Naive B cell (primary cell): ENCODE data around the gene AK5. TPM values are rescaled to one million over a fixed set of nuclear protein-coding genes. Genes with fewer than 3 reads are reported as not detected.
A peak's percentile ranks its signal among the peaks of the same experiment; 100 is the strongest.

ENCODE experiments used
- ATAC-seq, 2 donors: fragments of 150-1000 bp; cut with Tn5 transposase; 2 replicates each; pipeline ENCODE4 v1.10.0; 2021; ENCODE audit warnings: low read depth in 2 of 2, mild to moderate bottlenecking in 2 of 2, moderate library complexity in 2 of 2
- DNase-seq: peaks from one replicate; pipeline ENCODE4 v3.0.0; 2022
- H3K27ac Mint-ChIP-seq, 6 donors: one replicate each; pipeline ENCODE4 v1.8.0; 2020 to 2022; ENCODE audit warnings: mild to moderate bottlenecking in 6 of 6, mixed read lengths in 6 of 6, moderate library complexity in 5 of 6, inconsistent platforms in 2 of 6
- H3K27me3 Mint-ChIP-seq, 3 donors: one replicate each; pipeline ENCODE4 v1.8.0; 2021 to 2022; ENCODE audit warnings: mixed read lengths in 3 of 3, mild to moderate bottlenecking in 1 of 3
- H3K36me3 Mint-ChIP-seq, 2 donors: one replicate each; pipeline ENCODE4 v1.8.0; 2020 to 2022; ENCODE audit warnings: mixed read lengths in 2 of 2, inconsistent platforms in 1 of 2, mild to moderate bottlenecking in 1 of 2
- H3K4me1 Mint-ChIP-seq, 3 donors: one replicate each; pipeline ENCODE4 v1.8.0; 2020 to 2022; ENCODE audit warnings: mixed read lengths in 3 of 3, inconsistent platforms in 1 of 3, mild to moderate bottlenecking in 1 of 3, moderate library complexity in 1 of 3
- H3K4me3 Mint-ChIP-seq, 8 donors: one replicate each; pipeline ENCODE4 v1.8.0; 2020 to 2022; ENCODE audit warnings: mild to moderate bottlenecking in 8 of 8, mixed read lengths in 8 of 8, moderate library complexity in 8 of 8, inconsistent platforms in 2 of 8
- H3K9me3 Mint-ChIP-seq, 7 donors: one replicate each; pipeline ENCODE4 v1.8.0; 2020 to 2022; ENCODE audit warnings: mixed read lengths in 7 of 7, mild to moderate bottlenecking in 5 of 7, inconsistent platforms in 2 of 7, moderate library complexity in 1 of 7
- polyA plus RNA-seq, 6 donors: library from polyadenylated mRNA; unstranded; fragments of 300-500 nt; fragmentation: Illumina TruSeq; gene quantifications; one replicate each; pipeline ENCODE4 v1.2.3, GENCODE V29; 2021; ENCODE audit warnings: low read depth in 6 of 6

Gene AK5
- 1 to 10 TPM in 1 of 6 donors, under 1 TPM in 4, not detected in 1; 0.21 to 1.0 (median 0.36) TPM for polyA plus RNA-seq

DNA sequence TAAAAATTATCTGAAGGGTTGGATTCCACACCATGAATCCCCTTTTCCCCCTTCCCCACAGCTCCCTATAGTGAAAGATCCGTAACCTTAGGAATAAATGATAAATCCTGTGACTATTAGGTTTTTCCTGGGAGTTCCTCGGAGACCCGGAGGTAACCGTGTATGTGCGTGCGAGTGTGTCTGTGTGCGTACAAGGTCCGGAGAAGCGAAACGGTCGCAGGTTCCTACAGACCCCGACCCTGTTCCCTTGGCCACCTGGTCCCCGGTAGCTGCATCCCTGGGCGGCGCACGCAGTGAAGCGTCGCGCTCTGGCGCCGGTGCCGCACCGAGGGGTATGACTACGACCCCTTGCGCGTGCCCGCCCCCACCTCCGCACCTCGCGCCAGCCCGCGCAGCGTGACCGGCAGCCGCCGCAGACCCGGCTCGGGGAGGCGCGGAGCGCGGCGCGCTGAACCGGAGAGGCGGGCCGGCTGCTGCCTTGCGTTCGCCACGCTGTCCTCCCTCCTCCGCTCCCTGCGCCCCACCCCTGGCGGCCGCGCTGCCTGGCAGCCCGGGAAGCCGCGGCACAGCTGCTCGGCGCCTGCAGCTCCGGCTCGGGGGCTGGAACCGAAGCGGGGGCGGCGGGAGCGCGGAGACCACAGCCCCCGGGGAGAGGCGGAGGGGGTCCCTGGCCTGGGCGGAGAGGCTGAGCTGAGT, at the start of gene AK5:
AK5 (plus strand) TSS at position 529 of the 696 bp plus-strand sequence. CDS start 295 bp downstream, outside the sequence.
- ATAC-seq (peak; percentile 50 to 59), DNase-seq (peak; percentile 28)
- Mint-ChIP-seq H3K4me3 (peak within 1 kb of the TSS; percentile 56 to 87 (median 76)), H3K9me3 (peaks cover 0 to 5% (median 0%) of the 10 kb centered on the region in 7 donors), H3K27ac (peak within 1 kb of the TSS in 4 of 6 donors; percentile 20 to 57 (median 42)), H3K36me3 (no peaks in the 10 kb centered on the region), H3K4me1 (peaks cover 25 to 35% (median 34%) of the 10 kb centered on the region in 3 donors), H3K27me3 (peaks cover 54 to 70% (median 56%) of the 10 kb centered on the region in 3 donors)

DNA sequence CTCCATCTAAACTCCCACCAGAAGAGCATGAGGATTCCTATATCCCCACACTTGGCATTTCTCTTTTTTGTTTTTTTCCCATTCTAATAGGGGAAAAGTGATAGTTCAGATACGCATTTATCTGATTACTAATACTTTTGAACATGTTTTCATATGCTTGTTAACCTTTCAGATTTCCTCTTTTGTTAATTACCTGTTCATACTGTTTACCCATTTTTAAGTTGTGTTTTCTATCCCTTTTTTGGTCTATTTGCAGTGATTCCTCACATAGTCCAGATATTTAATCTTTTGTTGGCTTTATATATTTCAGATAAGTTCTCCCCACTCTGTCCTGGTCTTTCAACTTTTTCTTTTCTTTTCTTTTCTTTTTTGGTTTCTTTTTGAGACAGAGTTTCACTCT, 49.0 kb upstream of the AK5 start:
- H3K27me3 Mint-ChIP-seq, result peaks cover 0 to 5% (median 0%) of the 10 kb centered on the region in 3 donors
- peaks cover 0 to 9% of the 10 kb centered on the region in 2 donors for H3K36me3 Mint-ChIP-seq
- no peak overlapping the region for H3K4me3 Mint-ChIP-seq
- H3K4me1 Mint-ChIP-seq, result no peaks in the 10 kb centered on the region
- ATAC-seq, result no peak
- H3K9me3 Mint-ChIP-seq, result peaks cover 0 to 24% (median 10%) of the 10 kb centered on the region in 7 donors
- no peak for DNase-seq
- H3K27ac Mint-ChIP-seq, result no peak overlapping the region

DNA sequence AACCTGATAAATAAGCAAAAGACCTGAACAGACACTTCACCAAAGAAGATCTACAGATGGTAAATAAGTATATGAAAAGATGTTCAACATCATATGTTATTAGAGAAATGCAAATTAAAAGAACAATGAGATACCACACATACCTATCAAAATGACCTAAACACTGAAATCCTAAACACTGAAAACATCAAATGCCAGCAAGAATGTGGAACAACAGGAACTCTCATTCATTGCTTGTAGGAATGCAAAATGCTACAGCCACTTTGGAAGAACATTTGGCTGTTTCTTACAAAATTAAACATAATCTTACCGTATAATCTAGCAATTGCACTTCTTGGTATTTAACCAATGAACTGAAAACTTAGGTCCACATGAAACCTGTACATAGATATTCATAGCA, 47.7 kb upstream of the AK5 start:
- no peak overlapping the region for H3K27ac Mint-ChIP-seq
- peaks cover 0 to 24% (median 10%) of the 10 kb centered on the region in 7 donors for H3K9me3 Mint-ChIP-seq
- H3K36me3 Mint-ChIP-seq, result peaks cover 0 to 9% of the 10 kb centered on the region in 2 donors
- ATAC-seq (no peak), DNase-seq (no peak)
- H3K4me1 Mint-ChIP-seq, result peaks cover 0 to 5% (median 0%) of the 10 kb centered on the region in 3 donors
- H3K27me3 Mint-ChIP-seq, result peaks cover 0 to 5% (median 0%) of the 10 kb centered on the region in 3 donors
- no peak overlapping the region for H3K4me3 Mint-ChIP-seq

GRCh38 chr1:77234943-77235342, 46.9 kb upstream of the AK5 start:
- Mint-ChIP-seq H3K4me1 (peaks cover 0 to 5% (median 0%) of the 10 kb centered on the region in 3 donors), H3K9me3 (peaks cover 0 to 24% (median 10%) of the 10 kb centered on the region in 7 donors)
- DNase-seq, result no peak

DNA sequence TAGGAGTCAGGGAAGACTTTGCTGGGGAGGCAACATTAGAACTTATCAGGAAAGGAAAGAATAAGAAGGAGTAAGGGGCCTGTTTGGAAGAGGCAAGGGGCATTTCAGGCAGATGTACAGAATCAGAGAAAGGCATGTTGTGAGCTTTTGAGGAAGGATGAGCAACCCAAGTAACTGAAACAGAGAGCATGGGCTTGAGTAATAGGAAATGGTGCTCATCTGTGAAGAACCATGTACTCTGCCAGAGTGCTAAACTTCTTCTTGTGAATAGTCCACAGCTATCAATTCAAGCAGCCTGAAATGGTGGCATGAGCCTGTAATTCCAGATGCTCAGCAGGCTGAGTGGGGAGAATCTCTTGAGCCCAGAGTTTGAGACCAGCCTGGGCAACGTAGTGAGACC, 43.4 kb upstream of the AK5 start:
- ATAC-seq, result no peak
- Mint-ChIP-seq H3K27ac (peak overlapping the region in 1 of 6 donors; percentile 54), H3K9me3 (peaks cover 0 to 12% (median 5%) of the 10 kb centered on the region in 7 donors), H3K27me3 (peaks cover 0 to 5% (median 0%) of the 10 kb centered on the region in 3 donors), H3K4me3 (no peak overlapping the region), H3K36me3 (peaks cover 0 to 7% of the 10 kb centered on the region in 2 donors), H3K4me1 (peaks cover 0 to 5% (median 0%) of the 10 kb centered on the region in 3 donors)
- DNase-seq, result no peak

More at GRCh38 chr1:77234943-77235342, 46.9 kb upstream of the AK5 start:
- H3K27ac Mint-ChIP-seq, result no peak overlapping the region
- no peak overlapping the region for H3K4me3 Mint-ChIP-seq
- peaks cover 0 to 9% of the 10 kb centered on the region in 2 donors for H3K36me3 Mint-ChIP-seq
- ATAC-seq, result no peak
- peaks cover 0 to 5% (median 5%) of the 10 kb centered on the region in 3 donors for H3K27me3 Mint-ChIP-seq

DNA sequence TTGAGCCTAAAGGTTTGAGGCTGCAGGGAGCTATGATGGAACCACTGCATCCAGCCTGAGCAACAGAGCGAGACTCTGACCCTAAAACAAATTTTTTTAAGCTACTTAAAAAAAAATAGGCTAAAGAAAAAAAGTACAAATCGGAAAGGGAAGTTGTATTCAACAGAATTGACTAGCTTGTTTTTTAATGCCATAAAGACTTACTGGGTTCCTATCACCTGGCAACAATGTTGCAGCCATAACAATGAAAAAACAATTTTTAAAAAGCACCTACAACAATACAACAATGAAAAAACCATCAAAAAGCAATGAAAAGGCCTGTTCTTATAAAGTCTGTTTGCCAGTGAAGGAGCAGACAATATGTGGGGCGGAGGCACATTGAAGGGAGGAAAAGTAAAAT, 42.5 kb upstream of the AK5 start:
- peak overlapping the region in 2 of 6 donors; percentile 15 to 52 for H3K27ac Mint-ChIP-seq

GRCh38 chr1:77245830-77246229, 36.0 kb upstream of the AK5 start:
- H3K9me3 Mint-ChIP-seq, result peaks cover 12 to 52% (median 35%) of the 10 kb centered on the region in 7 donors
- ATAC-seq (no peak), DNase-seq (no peak)

More for the DNA sequence above, 42.5 kb upstream of the AK5 start:
- DNase-seq (no peak), ATAC-seq (no peak)
- no peak overlapping the region for H3K4me3 Mint-ChIP-seq
- peaks cover 0 to 5% (median 0%) of the 10 kb centered on the region in 3 donors for H3K4me1 Mint-ChIP-seq
- peaks cover 0 to 8% of the 10 kb centered on the region in 2 donors for H3K36me3 Mint-ChIP-seq
- peaks cover 0 to 10% (median 5%) of the 10 kb centered on the region in 7 donors for H3K9me3 Mint-ChIP-seq
- peaks cover 0 to 5% (median 0%) of the 10 kb centered on the region in 3 donors for H3K27me3 Mint-ChIP-seq

GRCh38 chr1:77250126-77250525, 31.7 kb upstream of the AK5 start:
- Mint-ChIP-seq H3K36me3 (peaks cover 9 to 41% of the 10 kb centered on the region in 2 donors), H3K27me3 (no peaks in the 10 kb centered on the region), H3K4me3 (no peak overlapping the region), H3K27ac (no peak overlapping the region), H3K4me1 (peaks cover 0 to 10% (median 0%) of the 10 kb centered on the region in 3 donors), H3K9me3 (peaks cover 18 to 92% (median 48%) of the 10 kb centered on the region in 7 donors)
- no peak for ATAC-seq
- no peak for DNase-seq

More at GRCh38 chr1:77245830-77246229, 36.0 kb upstream of the AK5 start:
- Mint-ChIP-seq H3K36me3 (peaks cover 9 to 30% of the 10 kb centered on the region in 2 donors), H3K27ac (peak overlapping the region in 1 of 6 donors; percentile 28), H3K27me3 (no peaks in the 10 kb centered on the region), H3K4me3 (no peak overlapping the region), H3K4me1 (peaks cover 0 to 10% (median 0%) of the 10 kb centered on the region in 3 donors)

DNA sequence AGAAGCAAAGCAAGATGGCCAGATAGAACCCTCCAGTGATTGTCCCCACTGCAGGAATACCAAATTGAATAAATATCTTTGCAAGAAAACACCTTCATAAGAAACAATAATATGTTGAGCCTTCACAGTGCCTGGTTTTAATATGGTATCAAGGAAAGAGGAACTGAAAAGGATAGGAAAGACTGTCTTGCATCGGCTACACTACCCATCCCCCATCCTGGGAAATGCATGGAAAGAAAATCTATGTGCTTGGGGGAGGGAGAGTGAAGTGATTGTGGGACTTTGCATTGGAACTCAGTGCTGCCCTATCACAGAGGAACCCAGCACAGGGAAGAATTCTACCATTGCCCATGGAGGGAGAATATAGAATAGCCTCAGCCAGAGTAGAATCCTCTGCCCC, 28.6 kb upstream of the AK5 start:
- no peak for DNase-seq
- H3K27me3 Mint-ChIP-seq, result no peaks in the 10 kb centered on the region
- ATAC-seq, result no peak
- no peak overlapping the region for H3K4me3 Mint-ChIP-seq
- peaks cover 20 to 85% (median 53%) of the 10 kb centered on the region in 7 donors for H3K9me3 Mint-ChIP-seq
- peaks cover 4 to 34% of the 10 kb centered on the region in 2 donors for H3K36me3 Mint-ChIP-seq
- H3K27ac Mint-ChIP-seq, result no peak overlapping the region
- peaks cover 0 to 10% (median 0%) of the 10 kb centered on the region in 3 donors for H3K4me1 Mint-ChIP-seq

- Mint-ChIP-seq H3K27me3 (peaks cover 5 to 9% (median 7%) of the 10 kb centered on the region in 3 donors), H3K27ac (no peak overlapping the region), H3K36me3 (no peaks in the 10 kb centered on the region), H3K4me1 (no peaks in the 10 kb centered on the region), H3K4me3 (no peak overlapping the region), H3K9me3 (no peaks in the 10 kb centered on the region)
- DNase-seq (no peak), ATAC-seq (no peak)
Observed at GRCh38 chr1:77263708-77264107, 18.1 kb upstream of the AK5 start.

GRCh38 chr1:77265180-77265579, 16.6 kb upstream of the AK5 start:
- DNase-seq (no peak), ATAC-seq (no peak)
- no peaks in the 10 kb centered on the region for H3K9me3 Mint-ChIP-seq
- H3K36me3 Mint-ChIP-seq, result no peaks in the 10 kb centered on the region
- no peaks in the 10 kb centered on the region for H3K4me1 Mint-ChIP-seq
- H3K27me3 Mint-ChIP-seq, result peaks cover 5 to 9% (median 7%) of the 10 kb centered on the region in 3 donors
- no peak overlapping the region for H3K27ac Mint-ChIP-seq
- H3K4me3 Mint-ChIP-seq, result no peak overlapping the region

- no peak overlapping the region for H3K4me3 Mint-ChIP-seq
- H3K4me1 Mint-ChIP-seq, result no peaks in the 10 kb centered on the region
- no peaks in the 10 kb centered on the region for H3K36me3 Mint-ChIP-seq
- no peaks in the 10 kb centered on the region for H3K9me3 Mint-ChIP-seq
- H3K27ac Mint-ChIP-seq, result no peak overlapping the region
- ATAC-seq (no peak), DNase-seq (no peak)
- peaks cover 9 to 12% (median 9%) of the 10 kb centered on the region in 3 donors for H3K27me3 Mint-ChIP-seq
Observed at GRCh38 chr1:77267035-77267434, 14.8 kb upstream of the AK5 start.

DNA sequence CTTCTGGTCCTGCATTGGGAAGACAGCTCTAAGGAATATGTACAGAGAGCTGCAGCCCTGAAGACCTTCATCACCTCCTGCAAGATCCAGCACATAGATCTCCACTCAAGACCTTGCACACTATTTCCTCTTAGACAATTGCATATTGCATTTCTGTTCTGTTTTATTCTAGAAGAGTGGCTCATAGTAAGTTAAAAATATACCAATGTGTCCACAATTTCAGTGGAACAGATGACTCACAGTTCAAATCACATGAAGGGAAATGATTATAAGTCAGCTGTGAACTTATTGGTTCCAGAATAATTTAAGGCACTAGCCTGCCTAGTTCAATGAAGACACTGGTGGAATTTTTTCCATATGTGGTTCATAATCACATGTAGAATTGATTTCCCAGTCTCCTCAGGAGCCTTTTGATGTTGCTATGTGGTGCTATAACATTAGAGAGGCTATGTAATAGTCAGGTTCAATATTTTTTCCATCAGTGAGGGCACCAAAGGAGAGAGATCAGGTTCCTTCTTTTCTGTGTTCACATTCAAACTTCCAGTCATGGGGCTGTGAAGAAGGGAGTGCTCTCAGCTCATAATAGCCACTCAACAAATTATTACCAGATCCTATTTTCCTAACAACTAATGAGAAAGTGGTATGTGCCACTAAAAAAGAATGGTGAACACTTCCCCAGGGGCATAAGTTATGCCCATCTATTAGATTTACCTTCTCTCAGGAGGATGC, 9.8 kb upstream of the AK5 start:
- ATAC-seq (no peak), DNase-seq (no peak)
- peaks cover 8 to 27% (median 26%) of the 10 kb centered on the region in 3 donors for H3K27me3 Mint-ChIP-seq
- no peak overlapping the region for H3K4me3 Mint-ChIP-seq
- H3K9me3 Mint-ChIP-seq, result no peaks in the 10 kb centered on the region
- H3K4me1 Mint-ChIP-seq, result no peaks in the 10 kb centered on the region
- H3K36me3 Mint-ChIP-seq, result no peaks in the 10 kb centered on the region
- H3K27ac Mint-ChIP-seq, result no peak overlapping the region
